Measurements from ENCODE around the gene GPATCH3.

- TF ChIP-seq POLR2A (IDR thresholded peaks at IDR 0.05; ENCODE audit: low read length) = peak; percentile 91
- no peak for TF ChIP-seq GATA1 (IDR thresholded peaks at IDR 0.05; ENCODE audit: low read depth, low read length)
These were observed 35.4 kb downstream of the GPATCH3 start for GRCh38 chr1:26864610-26865480.

All from erythroblast (primary cell).